HepG2 (cell line): ENCODE results near the gene AMBRA1.
A peak's percentile ranks its signal among the peaks of the same experiment; 100 is the strongest.

ENCODE experiments used
- CREB1 ChIP-seq, 2 experiments: fragments of 450-650 bp in 1 of 2; IDR thresholded peaks; 2 replicates each; pipeline ENCODE4 v1.6.1; 2016 to 2017; ENCODE audit warnings: control low read depth in 1 of 2, mild to moderate bottlenecking in 1 of 2, missing compliant biosample characterization in 1 of 2, missing genetic modification characterization in 1 of 2
- CTCF ChIP-seq: sonication (generic); formaldehyde crosslinking; IDR thresholded peaks from 2 replicates; pipeline ENCODE4 v1.5.0; 2020; ENCODE audit warnings: mild to moderate bottlenecking, missing genetic modification reagents, moderate library complexity
- EP300 ChIP-seq, 3 experiments: sonication (generic) in 1 of 3; formaldehyde crosslinking in 1 of 3; IDR thresholded peaks; 2 replicates each; pipeline versions ENCODE4 v1.5.1 to v1.6.1; 2011 to 2020; ENCODE audit warnings: low read depth in 2 of 3, low read length in 2 of 3, borderline replicate concordance in 1 of 3, improper control_type of control experiment in 1 of 3, mild to moderate bottlenecking in 1 of 3, missing genetic modification reagents in 1 of 3, moderate library complexity in 1 of 3
- JUND ChIP-seq: sonication (generic); formaldehyde crosslinking; IDR thresholded peaks from 2 replicates; pipeline ENCODE4 v1.8.0; 2022; ENCODE audit warnings: mild to moderate bottlenecking, missing genetic modification reagents
- KDM1A ChIP-seq: IDR thresholded peaks from 2 replicates; pipeline ENCODE4 v1.6.1; 2016; ENCODE audit warnings: missing compliant biosample characterization
- NCOA1 ChIP-seq: sonication (generic); formaldehyde crosslinking; IDR thresholded peaks from 2 replicates; pipeline ENCODE4 v1.9.0; 2021; ENCODE audit warnings: missing genetic modification reagents
- PHF8 ChIP-seq: sonication (generic); formaldehyde crosslinking; IDR thresholded peaks from 2 replicates; pipeline ENCODE4 v1.5.0; 2020; ENCODE audit warnings: missing genetic modification reagents
- RAD21 ChIP-seq: fragments of 450-650 bp; formaldehyde crosslinking; IDR thresholded peaks from 2 replicates; pipeline ENCODE4 v1.5.0; 2020; ENCODE audit warnings: mild to moderate bottlenecking
- REST ChIP-seq, 2 experiments: IDR thresholded peaks; 2 replicates each; pipeline ENCODE4 v1.6.1; 2011 to 2012; ENCODE audit warnings: low read length in 2 of 2, borderline replicate concordance in 1 of 2, low read depth in 1 of 2, mild to moderate bottlenecking in 1 of 2, moderate library complexity in 1 of 2
- SALL2 ChIP-seq: sonication (generic); formaldehyde crosslinking; IDR thresholded peaks from 2 replicates; pipeline ENCODE4 v1.8.1; 2023; ENCODE audit warnings: mild to moderate bottlenecking, missing genetic modification reagents, inconsistent platforms
- SMARCC2 ChIP-seq: fragments of 450-650 bp; IDR thresholded peaks from 2 replicates; pipeline ENCODE4 v1.6.1; 2017; ENCODE audit warnings: antibody characterized with exemption, mild to moderate bottlenecking
- TP53 ChIP-seq: sonication (generic); formaldehyde crosslinking; conservative IDR thresholded peaks from 2 replicates; pipeline ENCODE4 v1.4.0; 2020; ENCODE audit warnings: missing genetic modification reagents
- ZNF350 ChIP-seq: sonication (generic); formaldehyde crosslinking; IDR thresholded peaks from 2 replicates; pipeline ENCODE4 v1.4.0; 2020; ENCODE audit warnings: mild to moderate bottlenecking, low read depth, missing genetic modification reagents, borderline replicate concordance
- TF ChIP-seq, protein P1 (sequence below): sonication (generic); formaldehyde crosslinking; IDR thresholded peaks from 2 replicates; pipeline ENCODE4 v1.4.0; 2020; ENCODE audit warnings: missing genetic modification reagents

DNA sequence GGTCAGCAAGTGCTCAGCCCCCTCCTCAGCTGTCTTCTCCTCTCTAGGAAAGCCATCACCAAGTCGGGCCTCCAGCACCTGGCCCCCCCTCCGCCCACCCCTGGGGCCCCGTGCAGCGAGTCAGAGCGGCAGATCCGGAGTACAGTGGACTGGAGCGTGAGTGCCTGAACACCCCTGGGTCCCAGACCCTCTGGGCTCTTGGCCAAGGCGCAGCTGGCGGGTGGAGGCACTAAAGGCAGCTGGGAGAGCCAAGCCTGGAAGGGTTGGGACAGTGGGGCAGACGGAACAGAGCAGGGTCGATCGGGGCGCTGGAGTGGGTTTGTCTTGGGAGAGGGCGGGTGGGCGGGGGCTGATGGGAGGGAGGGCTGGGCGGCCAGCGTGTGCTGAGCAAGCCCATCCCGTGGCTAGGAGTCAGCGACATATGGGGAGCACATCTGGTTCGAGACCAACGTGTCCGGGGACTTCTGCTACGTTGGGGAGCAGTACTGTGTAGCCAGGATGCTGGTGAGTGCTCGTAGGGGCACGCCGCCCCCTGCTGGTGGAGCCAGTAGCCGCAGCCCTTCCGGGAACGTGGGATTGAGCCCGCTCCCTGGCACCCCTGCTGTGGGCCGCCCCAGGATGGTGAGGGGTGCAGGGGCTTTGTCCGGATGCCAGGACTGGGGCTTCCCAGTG lies 226.4 kb downstream of the AMBRA1 start:
- TF ChIP-seq, protein P1, sequence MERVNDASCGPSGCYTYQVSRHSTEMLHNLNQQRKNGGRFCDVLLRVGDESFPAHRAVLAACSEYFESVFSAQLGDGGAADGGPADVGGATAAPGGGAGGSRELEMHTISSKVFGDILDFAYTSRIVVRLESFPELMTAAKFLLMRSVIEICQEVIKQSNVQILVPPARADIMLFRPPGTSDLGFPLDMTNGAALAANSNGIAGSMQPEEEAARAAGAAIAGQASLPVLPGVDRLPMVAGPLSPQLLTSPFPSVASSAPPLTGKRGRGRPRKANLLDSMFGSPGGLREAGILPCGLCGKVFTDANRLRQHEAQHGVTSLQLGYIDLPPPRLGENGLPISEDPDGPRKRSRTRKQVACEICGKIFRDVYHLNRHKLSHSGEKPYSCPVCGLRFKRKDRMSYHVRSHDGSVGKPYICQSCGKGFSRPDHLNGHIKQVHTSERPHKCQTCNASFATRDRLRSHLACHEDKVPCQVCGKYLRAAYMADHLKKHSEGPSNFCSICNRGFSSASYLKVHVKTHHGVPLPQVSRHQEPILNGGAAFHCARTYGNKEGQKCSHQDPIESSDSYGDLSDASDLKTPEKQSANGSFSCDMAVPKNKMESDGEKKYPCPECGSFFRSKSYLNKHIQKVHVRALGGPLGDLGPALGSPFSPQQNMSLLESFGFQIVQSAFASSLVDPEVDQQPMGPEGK (CRISPR knock-in tag), result no peak
- TF ChIP-seq SMARCC2 (no peak), RAD21 (peak; percentile 56; the same call in 1 of the 2 replicates), EP300 (IDR thresholded peaks at IDR 0.05; ENCODE audit: low read depth in 2 of 2, low read length in 2 of 2) (no peak), EP300 (CRISPR knock-in tag; IDR thresholded peaks at IDR 0.05; ENCODE audit: borderline replicate concordance) (no peak), SALL2 (CRISPR knock-in tag) (no peak), CTCF (CRISPR knock-in tag) (peak; percentile 89), CREB1 (IDR thresholded peaks at IDR 0.05) (no peak), CREB1 (CRISPR knock-in tag; IDR thresholded peaks at IDR 0.05) (no peak), TP53 (no peak), ZNF350 (no peak), KDM1A (CRISPR knock-in tag) (no peak), PHF8 (no peak), JUND (no peak), REST (IDR thresholded peaks at IDR 0.05; ENCODE audit: borderline replicate concordance in 1 of 2, low read depth in 1 of 2, low read length in 2 of 2) (no peak), NCOA1 (no peak)
